PC-9 (cell line): ENCODE data around the gene EDN2.

Experiments
- EZH2 ChIP-seq: fragments of 200-600 bp; sonication (generic); IDR thresholded peaks from 2 replicates; pipeline ENCODE4 v1.8.0; 2017; ENCODE audit warnings: antibody characterized with exemption, low read depth
- TF ChIP-seq, protein P1 (sequence below): fragments of 200-600 bp; sonication (generic); conservative IDR thresholded peaks from 2 replicates; pipeline ENCODE4 v1.6.1; 2017; ENCODE audit warnings: mixed run types, antibody characterized with exemption, mild to moderate bottlenecking, moderate library complexity

GRCh38 chr1:41493626-41494350, 9.3 kb upstream of the EDN2 start:
- TF ChIP-seq, protein P1, sequence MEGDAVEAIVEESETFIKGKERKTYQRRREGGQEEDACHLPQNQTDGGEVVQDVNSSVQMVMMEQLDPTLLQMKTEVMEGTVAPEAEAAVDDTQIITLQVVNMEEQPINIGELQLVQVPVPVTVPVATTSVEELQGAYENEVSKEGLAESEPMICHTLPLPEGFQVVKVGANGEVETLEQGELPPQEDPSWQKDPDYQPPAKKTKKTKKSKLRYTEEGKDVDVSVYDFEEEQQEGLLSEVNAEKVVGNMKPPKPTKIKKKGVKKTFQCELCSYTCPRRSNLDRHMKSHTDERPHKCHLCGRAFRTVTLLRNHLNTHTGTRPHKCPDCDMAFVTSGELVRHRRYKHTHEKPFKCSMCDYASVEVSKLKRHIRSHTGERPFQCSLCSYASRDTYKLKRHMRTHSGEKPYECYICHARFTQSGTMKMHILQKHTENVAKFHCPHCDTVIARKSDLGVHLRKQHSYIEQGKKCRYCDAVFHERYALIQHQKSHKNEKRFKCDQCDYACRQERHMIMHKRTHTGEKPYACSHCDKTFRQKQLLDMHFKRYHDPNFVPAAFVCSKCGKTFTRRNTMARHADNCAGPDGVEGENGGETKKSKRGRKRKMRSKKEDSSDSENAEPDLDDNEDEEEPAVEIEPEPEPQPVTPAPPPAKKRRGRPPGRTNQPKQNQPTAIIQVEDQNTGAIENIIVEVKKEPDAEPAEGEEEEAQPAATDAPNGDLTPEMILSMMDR = no peak
- TF ChIP-seq EZH2 = no peak
